Inferior parietal cortex (tissue), 1 donor: ENCODE results near the gene HEXB.
"Not testable (repeated sequence)": the region's sequence is repeated elsewhere in the genome, so short reads cannot be mapped to it uniquely, and the experiment has no call there.

ENCODE experiments used
- DNase-seq: peaks from one replicate; pipeline ENCODE4 v3.0.0-alpha.2; 2016; ENCODE audit errors: extremely low spot score

The HEXB gene

DNA sequence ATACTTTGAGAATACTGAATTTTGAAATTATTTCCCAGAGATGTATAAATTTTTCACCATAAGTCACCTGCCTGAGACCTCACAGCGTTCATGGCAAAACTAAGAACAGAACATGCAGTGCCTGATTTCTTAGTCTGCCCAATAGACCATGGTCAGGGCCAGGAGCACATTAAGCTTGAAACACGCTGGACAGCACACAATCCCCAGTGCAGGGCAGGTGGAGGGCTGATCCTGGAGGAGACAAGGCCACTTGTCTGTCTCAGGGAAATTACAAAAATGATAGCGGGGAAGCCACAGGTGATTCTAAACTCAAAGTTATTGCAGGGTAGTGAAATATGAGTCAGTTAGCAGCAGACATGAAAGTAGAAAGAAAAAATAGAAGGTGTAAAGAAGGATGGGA is 25.9 kb upstream of the HEXB start:
- DNase-seq: no peak

DNA sequence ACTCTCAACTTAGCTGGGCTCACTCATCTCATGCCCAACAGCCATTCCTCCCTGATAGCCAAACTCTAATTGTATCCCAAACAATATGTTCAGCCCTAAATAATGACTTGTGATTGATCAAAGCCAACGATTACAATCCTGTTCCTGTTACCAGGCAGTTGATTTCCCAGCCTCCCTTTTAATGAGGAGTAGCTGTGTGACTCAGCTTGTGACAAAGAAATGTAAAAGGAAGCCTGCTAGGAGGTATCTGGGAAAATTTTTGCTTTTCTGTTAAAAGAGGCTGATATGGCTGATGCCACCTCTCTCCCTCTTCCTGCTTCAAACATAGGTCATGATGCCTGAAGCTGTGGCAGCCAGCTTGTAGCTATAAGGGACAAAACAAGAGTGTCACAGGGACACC is 24.9 kb upstream of the HEXB start:
- no peak for DNase-seq

DNA sequence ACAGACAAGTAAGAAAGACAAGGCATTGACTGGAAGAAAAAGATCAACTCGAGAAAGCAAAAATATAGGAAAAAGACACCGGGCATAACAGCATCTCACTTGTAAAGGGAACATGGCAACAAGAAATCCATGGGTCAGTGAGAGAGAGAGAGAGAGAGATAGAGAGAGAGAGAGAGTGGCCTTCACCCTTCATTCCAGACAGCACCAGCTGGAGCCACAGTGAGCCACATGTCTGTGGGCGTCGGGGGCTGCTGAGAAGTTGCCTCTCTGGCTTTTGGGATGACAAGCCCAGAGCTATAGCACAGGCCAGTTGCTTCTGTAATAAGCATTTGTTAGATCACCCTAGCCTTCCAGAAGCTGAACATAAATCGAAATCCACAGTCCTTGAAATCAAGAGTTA is 24.2 kb upstream of the HEXB start:
- DNase-seq: no peak

DNA sequence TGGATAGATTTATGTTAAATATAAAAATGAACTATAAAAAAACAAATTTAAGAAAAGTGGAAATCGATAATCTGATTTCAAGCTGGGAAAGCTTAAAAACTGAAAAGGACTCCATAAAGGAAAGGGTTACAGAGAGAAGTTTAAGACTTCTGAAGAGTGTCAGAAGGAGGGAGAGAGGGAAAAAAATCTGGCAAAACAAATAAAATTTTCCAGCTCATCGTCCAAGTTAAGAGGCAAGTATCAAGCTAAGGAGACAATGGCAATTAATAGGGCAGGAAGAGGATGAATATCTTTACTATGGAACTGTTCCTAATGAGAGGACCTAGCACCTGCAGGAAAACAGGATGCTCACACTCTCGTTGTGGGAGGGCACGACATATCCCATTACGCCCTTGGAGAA is 20.5 kb upstream of the HEXB start:
- no peak for DNase-seq

DNA sequence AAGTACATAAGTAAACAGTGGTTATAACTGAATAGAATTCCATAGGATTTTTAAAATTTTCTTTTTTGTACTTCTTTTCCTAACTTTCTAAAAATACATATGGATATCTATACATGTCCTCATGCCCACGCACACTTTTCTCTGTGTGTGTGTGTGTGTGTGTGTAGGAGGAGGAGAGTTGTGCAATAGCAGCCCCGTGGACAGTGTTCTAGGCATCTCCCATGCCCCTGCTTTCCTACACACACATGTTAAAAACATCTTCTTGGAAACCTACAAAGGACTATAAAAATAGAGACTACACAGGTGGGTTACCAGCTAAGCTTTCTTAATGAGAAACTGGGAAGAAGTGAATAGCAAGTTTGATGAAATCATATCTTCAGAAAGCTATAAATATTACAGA is 19.8 kb upstream of the HEXB start:
- peak; percentile 26 for DNase-seq

DNA sequence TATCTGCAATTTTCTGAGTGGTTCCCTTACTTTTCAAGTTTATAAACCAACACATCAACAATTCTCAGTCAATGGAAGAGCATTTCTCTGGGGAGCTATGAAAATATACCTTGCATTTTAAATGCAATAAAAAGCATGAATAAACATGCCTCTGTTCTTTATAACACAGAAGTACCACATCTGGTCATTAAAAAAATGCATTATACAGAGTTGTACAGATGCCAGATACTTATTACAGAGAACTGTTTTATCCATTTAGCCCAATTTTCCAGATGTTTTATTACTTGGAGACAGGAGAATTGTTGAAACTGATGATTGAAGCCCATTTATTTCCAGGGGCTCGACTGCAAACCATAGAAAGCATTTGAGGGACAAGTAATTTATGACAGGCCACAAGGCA is 19.2 kb upstream of the HEXB start:
- no peak for DNase-seq

DNA sequence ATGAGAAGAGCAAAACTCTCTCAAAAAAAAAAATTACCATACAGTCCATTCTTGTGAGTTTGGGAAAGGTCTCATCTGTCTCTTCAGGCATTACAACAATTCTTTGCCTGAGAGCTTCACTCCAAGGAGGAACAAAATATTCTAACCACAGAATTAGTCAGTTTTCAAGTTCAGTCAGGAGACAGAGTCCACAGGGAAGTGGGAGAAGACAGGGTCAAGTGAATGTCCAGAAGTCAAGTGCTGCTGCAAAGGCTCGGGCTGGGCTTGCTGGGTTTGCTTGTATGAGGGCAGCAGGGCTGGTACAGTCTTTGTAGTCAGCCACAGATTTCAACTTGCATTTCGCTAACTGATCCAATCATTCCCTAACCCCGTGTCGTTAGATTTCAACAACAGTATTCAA is 17.6 kb upstream of the HEXB start:
- no peak for DNase-seq

DNA sequence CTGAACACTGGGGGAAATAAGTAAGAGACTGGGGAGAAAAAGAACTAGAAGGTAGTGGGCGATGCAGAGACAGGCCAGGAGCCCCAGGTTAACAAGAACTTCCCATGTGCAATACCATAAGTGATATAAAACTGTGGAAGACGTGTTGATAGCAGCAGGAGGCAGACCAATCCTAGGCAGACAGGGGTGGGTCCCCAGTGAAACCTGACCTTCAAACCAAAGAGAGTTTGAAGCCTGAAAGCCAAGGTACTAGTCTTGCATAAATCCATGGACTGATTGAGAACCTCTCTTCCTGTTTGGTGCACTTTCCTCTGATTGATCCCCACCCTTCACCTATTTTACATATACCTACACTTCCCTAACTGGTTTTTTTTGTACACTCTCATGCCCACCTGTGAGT is 15.2 kb upstream of the HEXB start:
- no peak for DNase-seq

DNA sequence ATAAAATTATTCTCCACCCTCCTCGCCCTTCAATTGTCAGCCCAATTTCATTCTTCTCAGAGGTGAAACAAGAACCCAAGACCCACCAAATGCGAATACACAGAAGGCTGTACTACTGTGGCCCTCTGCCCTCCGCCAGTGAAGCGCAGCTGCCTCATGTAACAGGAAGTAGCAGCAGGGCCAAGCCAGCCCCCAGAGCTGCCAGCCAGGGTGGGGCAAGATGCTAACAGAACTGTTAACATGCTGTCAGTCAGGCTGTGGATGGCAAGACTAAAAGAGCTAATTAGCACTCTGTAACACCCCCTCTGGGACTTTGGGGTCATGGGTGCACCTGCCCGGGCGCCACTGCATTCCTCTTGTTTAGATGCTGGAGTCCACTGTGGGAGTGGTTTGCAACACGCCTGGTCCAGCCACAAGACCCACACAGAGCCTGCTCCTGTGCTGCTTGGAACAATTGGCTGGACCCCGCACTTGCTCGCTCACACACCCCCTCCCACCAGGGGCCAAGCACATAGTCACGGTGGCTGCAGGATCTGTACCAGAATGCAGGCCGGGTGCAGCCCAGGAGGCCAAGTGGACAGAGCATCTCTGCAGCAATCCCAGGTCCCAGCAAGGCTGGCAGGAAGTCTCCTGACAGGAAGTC is 14.5 kb upstream of the HEXB start:
- DNase-seq: no peak

DNA sequence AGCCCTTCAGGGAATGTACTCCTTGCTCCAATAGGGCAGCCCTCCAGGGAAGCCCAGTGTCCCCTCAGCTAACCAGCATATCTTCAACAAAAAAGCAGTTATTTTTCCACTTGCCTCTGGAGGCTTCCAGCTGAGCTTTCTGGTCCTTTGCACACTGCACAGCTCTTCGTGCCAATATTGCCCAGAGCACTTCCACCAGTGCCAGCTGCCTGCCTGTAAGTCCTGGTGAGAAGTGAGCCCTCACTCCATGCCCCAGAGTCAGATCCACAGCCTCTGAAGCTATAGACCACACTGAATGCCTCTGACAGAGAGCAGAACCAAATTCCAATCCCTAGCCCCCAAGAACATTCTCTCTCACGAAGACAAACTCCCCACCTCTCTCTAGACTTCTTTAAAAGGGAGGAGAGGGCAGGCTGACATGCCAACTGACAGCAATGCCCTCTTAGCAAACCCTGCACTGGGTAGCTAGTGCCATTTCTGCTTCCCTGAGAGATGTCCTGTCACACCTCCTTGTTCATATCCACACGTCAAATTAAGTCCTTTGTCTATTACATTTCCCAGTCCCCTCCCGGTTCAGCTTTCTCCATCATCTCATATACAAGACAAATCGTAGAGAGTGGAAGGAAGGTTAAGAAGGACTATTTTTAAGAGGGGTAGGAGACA is 12.7 kb upstream of the HEXB start:
- DNase-seq: no peak

DNA sequence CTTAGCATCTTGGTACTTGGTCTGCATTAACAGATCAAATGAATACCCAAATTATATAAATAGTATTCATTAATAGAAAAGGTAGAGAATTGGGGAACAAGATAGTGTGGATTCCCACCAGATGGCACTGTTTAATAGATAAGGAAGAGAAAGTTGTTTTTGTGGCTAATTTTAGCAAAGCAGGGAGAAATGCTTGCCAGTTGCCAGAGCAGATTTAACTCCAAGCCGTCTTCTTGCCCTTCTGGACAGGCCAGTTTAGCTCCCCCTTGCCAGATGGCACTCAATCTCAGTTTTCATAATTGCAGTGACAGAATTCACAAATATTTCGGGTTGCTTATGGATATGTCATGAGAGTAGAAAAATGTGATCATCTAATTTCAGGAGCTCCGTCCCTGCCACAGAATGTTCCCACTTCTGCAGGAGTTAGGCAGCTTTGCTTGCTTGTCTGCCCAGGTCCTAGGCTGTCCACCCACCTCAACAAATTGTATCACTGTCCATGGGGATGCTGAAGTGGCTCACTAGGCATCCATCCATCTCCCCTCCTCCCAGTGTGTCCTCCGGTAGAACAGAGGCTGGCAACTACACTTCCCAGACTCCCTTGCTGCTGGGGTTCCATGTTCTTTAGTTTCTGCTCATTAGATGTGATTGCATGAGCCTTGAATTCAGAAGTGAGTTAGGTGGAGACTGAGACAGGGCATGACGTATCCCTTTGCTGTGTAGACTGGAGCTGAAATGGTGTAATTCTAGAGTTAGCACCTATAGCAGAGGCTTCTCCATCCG is 11.8 kb upstream of the HEXB start:
- peak; percentile 85 for DNase-seq

DNA sequence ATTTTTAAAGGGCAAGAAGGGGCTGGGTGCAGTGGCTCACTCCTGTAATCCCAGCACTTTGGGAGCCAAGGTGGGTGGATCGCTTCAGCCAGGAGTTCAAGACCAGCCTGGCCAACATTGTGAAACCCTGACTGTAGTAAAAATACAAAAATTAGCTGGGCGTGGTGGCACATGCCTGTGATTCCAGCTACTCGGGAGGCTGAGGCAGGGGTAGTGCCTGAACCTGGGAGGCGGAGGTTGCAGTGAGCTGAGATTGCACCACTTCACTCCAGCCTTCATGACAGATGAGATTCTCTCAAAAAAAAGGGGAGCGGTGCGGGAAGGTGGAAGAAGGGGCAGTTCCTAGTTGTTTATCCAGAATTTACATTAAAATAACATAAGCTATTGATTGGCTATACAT is 8.6 kb upstream of the HEXB start:
- not testable (repeated sequence) for DNase-seq

DNA sequence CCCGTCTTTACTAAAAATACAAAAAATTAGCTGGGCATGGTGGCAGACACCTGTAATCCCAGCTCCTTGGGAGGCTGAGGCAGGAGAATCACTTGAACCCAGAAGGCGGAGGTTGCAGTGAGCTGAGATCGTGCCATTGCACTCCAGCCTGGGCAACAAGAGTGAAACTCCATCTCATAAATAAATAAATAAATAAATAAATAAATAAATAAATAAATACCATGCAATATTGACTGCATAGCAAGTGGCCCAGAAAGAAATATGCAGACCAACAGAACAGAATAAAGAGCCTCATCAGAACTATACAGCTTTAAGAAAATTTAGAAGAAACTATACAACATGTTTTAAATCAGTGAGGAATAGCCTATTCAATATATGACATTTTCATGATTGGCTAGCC is 6.9 kb upstream of the HEXB start:
- not testable (repeated sequence) for DNase-seq

DNA sequence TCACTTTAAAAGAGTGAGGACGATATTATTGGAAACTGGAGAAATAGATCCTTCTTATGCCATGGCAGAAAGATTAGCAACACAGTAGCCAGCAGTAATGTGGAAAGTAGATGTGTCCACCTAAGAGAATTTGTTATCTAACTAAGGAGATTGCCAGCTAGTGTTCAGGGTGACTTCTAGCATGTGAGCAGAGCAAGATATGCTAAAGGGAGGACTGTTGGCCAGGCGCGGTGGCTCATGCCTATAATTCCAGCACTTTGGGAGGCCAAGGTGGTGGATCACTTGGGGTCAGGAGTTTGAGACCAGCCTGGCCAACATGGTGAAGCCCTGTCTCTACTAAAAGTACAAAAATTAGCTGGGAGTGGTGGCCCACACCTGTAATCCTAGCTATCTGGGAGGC is 5.7 kb upstream of the HEXB start:
- DNase-seq: not testable (repeated sequence)

DNA sequence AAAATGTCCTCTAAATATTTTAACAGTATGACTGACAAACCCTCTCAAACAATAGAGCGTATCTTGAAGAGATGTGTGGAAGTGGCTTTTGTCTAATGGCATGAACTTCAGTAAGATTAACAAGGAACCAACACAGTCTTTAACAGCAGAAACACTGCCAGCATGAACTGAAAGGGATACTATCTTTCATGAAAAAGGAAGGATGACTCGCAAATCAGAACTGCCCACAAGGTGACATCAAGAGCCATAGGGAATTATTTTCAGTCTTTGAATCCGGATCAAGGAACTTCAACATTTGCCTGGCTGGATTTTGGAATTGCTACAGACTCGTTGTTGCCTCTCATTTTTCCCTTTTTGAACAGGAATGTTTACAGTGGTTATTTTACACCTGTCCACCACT is 5.1 kb upstream of the HEXB start:
- no peak for DNase-seq

DNA sequence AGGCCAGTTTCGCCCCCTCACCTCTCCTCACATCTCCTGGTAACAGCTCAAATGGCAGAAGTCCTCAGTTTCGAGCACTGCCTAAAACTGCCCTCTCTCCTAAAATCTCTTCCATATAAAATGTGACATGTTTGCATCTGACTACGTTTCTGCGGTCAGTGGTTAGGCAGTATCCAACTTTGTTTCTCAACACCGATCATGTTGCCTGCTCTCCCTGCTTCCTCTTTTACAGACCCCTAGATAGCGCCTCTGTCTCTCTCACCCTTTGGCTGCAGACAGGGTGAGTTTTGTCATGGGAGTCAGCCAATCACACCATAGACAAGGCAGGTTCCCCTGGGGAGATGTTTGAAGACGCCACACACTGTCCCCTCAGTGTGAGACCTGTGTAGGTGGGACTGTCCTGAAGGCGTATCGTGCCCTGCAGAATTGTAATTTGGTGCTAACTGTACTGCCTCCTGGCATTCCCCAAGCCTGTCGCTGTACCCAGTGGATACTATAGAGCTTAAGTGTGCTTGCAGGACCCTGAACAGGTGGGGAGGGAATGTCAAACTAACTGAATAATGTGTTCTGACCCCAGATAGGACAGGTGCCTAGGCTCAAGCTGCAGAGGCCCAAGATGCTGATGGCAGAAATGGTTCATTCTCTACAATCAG is 1.1 kb downstream of the HEXB start:
- DNase-seq: peak; percentile 27

DNA sequence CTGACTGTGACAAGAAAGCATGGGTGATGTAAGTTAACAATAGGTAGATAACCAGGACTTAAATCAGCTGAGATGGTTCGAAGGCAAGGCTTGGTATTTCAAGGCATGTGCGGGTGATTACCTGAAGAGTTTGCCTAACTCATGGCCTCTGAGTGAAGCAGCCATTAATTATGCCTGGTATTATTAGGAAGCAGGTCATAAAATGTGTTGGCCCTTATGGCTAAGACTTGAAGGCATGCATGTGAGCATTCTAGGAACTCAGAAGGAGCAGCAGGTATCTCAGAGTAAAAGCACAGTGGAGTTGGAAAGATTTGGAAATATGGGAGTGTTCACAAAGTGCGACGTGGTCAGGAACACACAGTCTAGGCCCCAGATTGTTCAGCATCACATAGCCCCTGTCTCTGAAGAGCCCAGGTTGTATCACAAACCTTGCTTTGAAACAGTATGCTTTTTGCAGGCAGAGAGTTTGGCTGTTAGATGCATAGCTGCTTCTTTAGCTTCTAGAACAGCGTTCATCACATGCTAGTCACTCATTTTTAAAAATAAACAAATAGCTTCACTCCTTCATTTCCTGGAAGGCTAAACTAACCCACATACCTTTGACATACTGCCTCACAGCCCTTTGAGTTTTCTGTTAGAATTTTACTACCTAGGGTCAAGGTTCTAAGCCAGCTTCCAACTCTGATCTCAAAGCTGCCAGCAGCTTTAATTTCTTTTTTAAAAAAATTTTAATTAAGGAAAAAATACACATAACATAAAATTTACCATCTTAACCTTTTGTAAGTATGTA is 2.1 kb downstream of the HEXB start:
- DNase-seq: no peak

DNA sequence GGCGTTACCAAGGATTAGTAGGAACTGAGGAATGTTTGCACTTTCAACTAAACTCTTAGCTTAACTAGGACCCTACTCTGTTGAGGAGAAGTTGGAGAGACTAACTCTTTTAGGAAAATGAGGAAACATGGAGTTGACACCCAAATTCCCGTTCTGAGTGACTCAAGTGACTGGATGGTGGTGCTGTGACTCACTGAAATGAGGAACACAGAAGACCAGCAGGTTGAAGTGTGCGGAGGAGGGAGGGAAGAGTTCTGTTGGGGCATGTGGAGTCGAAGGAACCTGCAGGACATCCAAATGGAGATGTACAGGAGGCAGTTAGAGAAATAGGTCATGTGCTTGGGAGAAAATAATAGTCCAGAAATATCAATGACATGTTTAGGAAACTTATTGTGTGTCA is 8.2 kb downstream of the HEXB start:
- no peak for DNase-seq

DNA sequence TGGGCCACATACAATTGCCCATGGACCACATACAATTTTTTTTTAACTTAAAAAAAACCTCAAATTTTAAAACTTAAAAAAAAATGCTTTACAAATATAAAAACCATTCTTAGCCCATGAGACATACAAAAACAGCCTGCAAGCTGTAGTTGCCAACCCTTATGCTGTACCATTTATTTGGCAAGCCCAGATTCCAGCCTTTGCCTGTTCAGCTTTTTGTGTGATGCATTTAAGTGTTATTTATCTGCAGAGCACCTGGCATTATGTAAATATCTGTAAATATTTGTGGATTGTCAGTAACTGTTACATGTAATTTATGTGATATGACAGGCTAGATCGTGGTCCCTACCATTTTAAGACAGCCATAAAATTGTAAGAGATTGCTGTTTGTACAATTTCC is 32.6 kb downstream of the HEXB start:
- no peak for DNase-seq

DNA sequence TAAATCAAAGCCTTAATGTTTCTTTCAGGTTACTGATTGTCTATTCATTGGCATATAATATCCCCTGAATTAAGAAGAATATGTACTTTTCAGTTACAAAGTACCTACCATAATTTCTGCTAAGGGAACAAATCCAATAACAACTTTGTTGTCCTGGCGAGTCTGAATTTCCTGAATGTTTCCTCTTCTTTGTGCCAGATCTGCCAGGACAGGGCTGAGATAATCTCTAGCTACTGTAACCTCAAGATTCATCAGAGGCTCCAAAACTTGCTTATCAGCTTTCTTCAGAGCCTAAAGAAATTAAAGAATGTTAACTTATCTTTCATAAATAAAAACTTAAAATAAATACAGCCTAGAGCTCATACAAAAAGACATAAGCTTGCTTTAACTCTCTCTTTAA is 37.2 kb downstream of the HEXB start:
- DNase-seq: no peak

DNA sequence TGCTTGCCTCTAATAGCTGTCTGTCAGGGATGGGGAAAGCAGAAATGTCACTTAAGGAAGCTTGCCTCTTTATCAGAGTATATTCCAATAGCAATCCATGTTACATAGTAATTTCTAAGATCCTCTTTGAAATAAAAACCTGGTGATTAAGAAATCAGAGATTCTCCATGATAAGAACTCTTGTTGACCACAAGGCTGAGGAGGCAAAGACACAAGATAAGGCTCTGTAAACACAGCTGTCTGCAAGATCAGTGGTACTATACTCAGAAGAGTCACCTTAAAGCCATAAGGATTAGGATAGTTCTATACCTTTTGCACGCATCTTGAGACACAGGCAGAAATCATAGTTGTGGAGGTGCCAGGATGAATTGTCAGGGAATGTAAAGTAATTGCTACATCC is 40.3 kb downstream of the HEXB start:
- DNase-seq: no peak

DNA sequence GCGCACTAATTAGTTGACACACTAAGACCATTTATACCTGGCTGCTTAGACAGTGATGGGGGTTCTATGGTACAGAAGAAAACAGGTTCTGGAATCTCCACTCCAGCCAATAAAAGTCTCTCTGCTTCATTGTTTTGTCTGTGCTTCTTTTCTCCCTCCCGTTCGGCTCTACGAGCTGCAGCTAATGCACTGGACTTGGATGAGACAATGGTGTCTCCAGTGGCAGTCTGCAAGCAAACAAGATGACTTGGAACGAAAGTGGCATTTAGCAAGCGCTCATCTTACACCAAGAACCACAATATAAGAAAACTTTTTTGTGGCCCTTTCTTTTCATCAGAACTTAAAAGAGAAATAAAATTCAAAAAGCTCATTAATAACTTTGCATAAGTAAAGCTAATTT is 51.7 kb downstream of the HEXB start:
- DNase-seq: peak; percentile 28
